Activated naive CD4-positive, alpha-beta T cell treated with anti-CD3 and anti-CD28 coated beads, Interleukin-2, amount 10 ng/mL, durations not matched to agents 7 days and 5 days (primary cell): Measurements from ENCODE around the gene GOLGA8B.
"Not testable (repeated sequence)": the region's sequence is repeated elsewhere in the genome, so short reads cannot be mapped to it uniquely, and the experiment has no call there.

Source experiments
- CTCF ChIA-PET: fragments of 350-600 bp; sonication (Branson Sonifier 250); formaldehyde crosslinking; loops from one replicate; lab custom pipeline; 2021; ENCODE audit warnings: antibody characterized with exemption; lab: Charles Lee
- DNase-seq: peaks from one replicate; pipeline ENCODE4 v3.0.0-alpha.2; 2020
- H3K27ac Mint-ChIP-seq: one replicate; pipeline ENCODE4 v1.8.0; 2021; ENCODE audit warnings: mild to moderate bottlenecking, moderate library complexity, mixed read lengths
- H3K27me3 Mint-ChIP-seq: one replicate; pipeline ENCODE4 v1.8.0; 2021; ENCODE audit warnings: mild to moderate bottlenecking, mixed read lengths
- H3K36me3 Mint-ChIP-seq: one replicate; pipeline ENCODE4 v1.8.0; 2021; ENCODE audit warnings: mixed read lengths
- H3K4me1 Mint-ChIP-seq: one replicate; pipeline ENCODE4 v1.8.0; 2021; ENCODE audit warnings: mixed read lengths
- H3K4me3 Mint-ChIP-seq: one replicate; pipeline ENCODE4 v1.8.0; 2021; ENCODE audit warnings: mild to moderate bottlenecking, moderate library complexity, mixed read lengths
- H3K9me3 Mint-ChIP-seq: one replicate; pipeline ENCODE4 v1.8.0; 2021; ENCODE audit warnings: mixed read lengths

Gene GOLGA8B

GRCh38 chr15:34609102-34610057 is 25.9 kb upstream of the GOLGA8B start:
- H3K4me3 Mint-ChIP-seq = no peak overlapping the region
- H3K36me3 Mint-ChIP-seq = no peaks in the 10 kb centered on the region
- peak; percentile 36 for DNase-seq
- H3K9me3 Mint-ChIP-seq = no peaks in the 10 kb centered on the region
- H3K27ac Mint-ChIP-seq = peak overlapping the region; percentile 28
- H3K4me1 Mint-ChIP-seq = peaks cover 16% of the 10 kb centered on the region
- CTCF ChIA-PET = interaction anchor here (1.1 to 2.9 kb wide), 2 partner anchors 12 to 22 kb away, joined by 3 to 8 read pairs; no protein-coding TSS in a partner anchor
- peaks cover 9% of the 10 kb centered on the region for H3K27me3 Mint-ChIP-seq

- peaks cover 16% of the 10 kb centered on the region for H3K4me1 Mint-ChIP-seq
- no peak overlapping the region for H3K4me3 Mint-ChIP-seq
- no peak for DNase-seq
- H3K36me3 Mint-ChIP-seq = no peaks in the 10 kb centered on the region
- no peak overlapping the region for H3K27ac Mint-ChIP-seq
- peaks cover 13% of the 10 kb centered on the region for H3K27me3 Mint-ChIP-seq
- no peaks in the 10 kb centered on the region for H3K9me3 Mint-ChIP-seq
- CTCF ChIA-PET = no interaction called here
Observed at GRCh38 chr15:34608517-34608916, 25.1 kb upstream of the GOLGA8B start.

GRCh38 chr15:34607832-34608231 is 24.4 kb upstream of the GOLGA8B start:
- peaks cover 16% of the 10 kb centered on the region for H3K4me1 Mint-ChIP-seq
- H3K27me3 Mint-ChIP-seq = peaks cover 18% of the 10 kb centered on the region

GRCh38 chr15:34606545-34606944 is 23.1 kb upstream of the GOLGA8B start:
- Mint-ChIP-seq H3K27me3 (peaks cover 23% of the 10 kb centered on the region), H3K4me1 (peaks cover 16% of the 10 kb centered on the region), H3K4me3 (no peak overlapping the region), H3K9me3 (no peaks in the 10 kb centered on the region), H3K27ac (no peak overlapping the region), H3K36me3 (no peaks in the 10 kb centered on the region)
- CTCF ChIA-PET = no interaction called here
- no peak for DNase-seq

More at GRCh38 chr15:34607832-34608231, 24.4 kb upstream of the GOLGA8B start:
- no peak overlapping the region for H3K27ac Mint-ChIP-seq
- no peak overlapping the region for H3K4me3 Mint-ChIP-seq
- H3K36me3 Mint-ChIP-seq = no peaks in the 10 kb centered on the region
- DNase-seq = no peak
- no peaks in the 10 kb centered on the region for H3K9me3 Mint-ChIP-seq
- CTCF ChIA-PET = no interaction called here

- H3K27ac Mint-ChIP-seq = no peak overlapping the region
- DNase-seq = no peak
- H3K4me3 Mint-ChIP-seq = no peak overlapping the region
- CTCF ChIA-PET = no interaction called here
- H3K4me1 Mint-ChIP-seq = peaks cover 16% of the 10 kb centered on the region
- no peaks in the 10 kb centered on the region for H3K9me3 Mint-ChIP-seq
- H3K36me3 Mint-ChIP-seq = no peaks in the 10 kb centered on the region
- H3K27me3 Mint-ChIP-seq = peaks cover 23% of the 10 kb centered on the region
Observed at GRCh38 chr15:34606131-34606530, 22.7 kb upstream of the GOLGA8B start.

- no peak overlapping the region for H3K27ac Mint-ChIP-seq
- no peaks in the 10 kb centered on the region for H3K4me1 Mint-ChIP-seq
- no peak for DNase-seq
- CTCF ChIA-PET = no interaction called here
- H3K9me3 Mint-ChIP-seq = no peaks in the 10 kb centered on the region
- H3K36me3 Mint-ChIP-seq = no peaks in the 10 kb centered on the region
- H3K27me3 Mint-ChIP-seq = peaks cover 26% of the 10 kb centered on the region
- no peak overlapping the region for H3K4me3 Mint-ChIP-seq
Observed at GRCh38 chr15:34603095-34603494, 19.6 kb upstream of the GOLGA8B start.

- Mint-ChIP-seq H3K4me1 (no peaks in the 10 kb centered on the region), H3K4me3 (no peak overlapping the region), H3K27ac (no peak overlapping the region), H3K27me3 (peaks cover 21% of the 10 kb centered on the region), H3K9me3 (no peaks in the 10 kb centered on the region), H3K36me3 (no peaks in the 10 kb centered on the region)
- DNase-seq = no peak
- CTCF ChIA-PET = no interaction called here
Observed at GRCh38 chr15:34600923-34601322, 17.5 kb upstream of the GOLGA8B start.

GRCh38 chr15:34598799-34599585 is 15.5 kb upstream of the GOLGA8B start:
- DNase-seq = no peak
- Mint-ChIP-seq H3K27ac (no peak overlapping the region), H3K9me3 (no peaks in the 10 kb centered on the region), H3K36me3 (no peaks in the 10 kb centered on the region), H3K4me1 (no peaks in the 10 kb centered on the region), H3K27me3 (peaks cover 21% of the 10 kb centered on the region), H3K4me3 (no peak overlapping the region)
- CTCF ChIA-PET = no interaction called here

GRCh38 chr15:34597316-34597715 is 13.9 kb upstream of the GOLGA8B start:
- no peak for DNase-seq
- Mint-ChIP-seq H3K36me3 (no peaks in the 10 kb centered on the region), H3K9me3 (no peaks in the 10 kb centered on the region), H3K4me3 (no peak overlapping the region), H3K27ac (no peak overlapping the region), H3K27me3 (peaks cover 16% of the 10 kb centered on the region), H3K4me1 (no peaks in the 10 kb centered on the region)
- CTCF ChIA-PET = no interaction called here

GRCh38 chr15:34594361-34594760 is 10.9 kb upstream of the GOLGA8B start:
- DNase-seq = no peak
- Mint-ChIP-seq H3K27me3 (peaks cover 18% of the 10 kb centered on the region), H3K4me1 (no peaks in the 10 kb centered on the region), H3K9me3 (no peaks in the 10 kb centered on the region), H3K27ac (no peak overlapping the region), H3K36me3 (no peaks in the 10 kb centered on the region), H3K4me3 (no peak overlapping the region)
- CTCF ChIA-PET = no interaction called here

GRCh38 chr15:34591306-34591705 is 7.9 kb upstream of the GOLGA8B start:
- H3K4me3 Mint-ChIP-seq = no peak overlapping the region

GRCh38 chr15:34588046-34588674 is 4.7 kb upstream of the GOLGA8B start:
- Mint-ChIP-seq H3K4me3 (peak overlapping the region; percentile 64), H3K27me3 (peaks cover 40% of the 10 kb centered on the region), H3K36me3 (no peaks in the 10 kb centered on the region), H3K4me1 (peaks cover 15% of the 10 kb centered on the region), H3K27ac (peak overlapping the region; percentile 51), H3K9me3 (no peaks in the 10 kb centered on the region)
- DNase-seq = peak; percentile 77
- CTCF ChIA-PET = interaction anchor here (0.6 to 1.9 kb wide), 19 partner anchors 22 to 527 kb away, joined by 3 to 17 read pairs (median 4); partner anchors contain the start of genes EMC4, KATNBL1, LPCAT4 and NOP10

More at GRCh38 chr15:34591306-34591705, 7.9 kb upstream of the GOLGA8B start:
- DNase-seq = no peak
- CTCF ChIA-PET = interaction anchor here (0.9 to 1.7 kb wide), 2 partner anchors 224 to 481 kb away, joined by 3 to 4 read pairs; no protein-coding TSS in a partner anchor
- peaks cover 25% of the 10 kb centered on the region for H3K27me3 Mint-ChIP-seq
- H3K36me3 Mint-ChIP-seq = no peaks in the 10 kb centered on the region
- H3K27ac Mint-ChIP-seq = no peak overlapping the region
- H3K4me1 Mint-ChIP-seq = peaks cover 9% of the 10 kb centered on the region
- no peaks in the 10 kb centered on the region for H3K9me3 Mint-ChIP-seq

- H3K4me1 Mint-ChIP-seq = peaks cover 30% of the 10 kb centered on the region
- H3K36me3 Mint-ChIP-seq = not testable (repeated sequence)
Observed at GRCh38 chr15:34585966-34586365, 2.5 kb upstream of the GOLGA8B start.

GRCh38 chr15:34584996-34585395 is 1.5 kb upstream of the GOLGA8B start:
- Mint-ChIP-seq H3K27ac (no peak overlapping the region), H3K36me3 (peaks cover 3% of the 10 kb centered on the region), H3K4me1 (peaks cover 34% of the 10 kb centered on the region), H3K27me3 (peaks cover 22% of the 10 kb centered on the region), H3K4me3 (peak overlapping the region; percentile 22), H3K9me3 (no peaks in the 10 kb centered on the region)
- DNase-seq = no peak
- CTCF ChIA-PET = no interaction called here

More at GRCh38 chr15:34585966-34586365, 2.5 kb upstream of the GOLGA8B start:
- CTCF ChIA-PET = interaction anchor here (0.8 kb wide), 1 partner anchor 243 kb away, joined by 3 read pairs; the partner anchor contains the start of genes NOP10 and NUTM1
- not testable (repeated sequence) for H3K4me3 Mint-ChIP-seq, H3K27ac Mint-ChIP-seq, H3K9me3 Mint-ChIP-seq, DNase-seq
- peaks cover 26% of the 10 kb centered on the region for H3K27me3 Mint-ChIP-seq
